HG03103 (cell line): ENCODE data around the gene SMAGP.
"Not testable (repeated sequence)": the region's sequence is repeated elsewhere in the genome, so short reads cannot be mapped to it uniquely, and the experiment has no call there.

Source experiments
- ATAC-seq: cut with Tn5 transposase; IDR thresholded peaks from one replicate; pipeline ENCODE4 v1.9.1; 2021; ENCODE audit warnings: low read depth; ENCODE audit not compliant: unreplicated experiment

SMAGP gene

DNA sequence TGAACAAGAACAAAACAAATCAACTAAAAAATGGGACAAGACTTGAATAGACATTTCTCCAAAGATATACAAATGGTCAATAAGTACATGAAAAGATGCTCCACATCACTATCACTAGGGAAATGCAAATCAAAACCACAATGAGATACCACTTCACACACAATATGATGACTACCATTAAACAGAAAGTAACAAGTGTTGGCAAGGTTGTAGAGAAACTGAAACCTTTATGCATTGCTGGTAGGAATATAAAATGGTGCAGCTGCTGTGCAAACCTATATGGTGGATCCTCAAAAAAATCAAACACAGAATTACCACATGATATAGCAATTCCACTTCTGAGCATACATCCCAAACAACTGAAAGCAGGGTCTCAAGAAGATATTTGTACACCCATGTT is 5.2 kb downstream of the SMAGP start:
- no peak for ATAC-seq

DNA sequence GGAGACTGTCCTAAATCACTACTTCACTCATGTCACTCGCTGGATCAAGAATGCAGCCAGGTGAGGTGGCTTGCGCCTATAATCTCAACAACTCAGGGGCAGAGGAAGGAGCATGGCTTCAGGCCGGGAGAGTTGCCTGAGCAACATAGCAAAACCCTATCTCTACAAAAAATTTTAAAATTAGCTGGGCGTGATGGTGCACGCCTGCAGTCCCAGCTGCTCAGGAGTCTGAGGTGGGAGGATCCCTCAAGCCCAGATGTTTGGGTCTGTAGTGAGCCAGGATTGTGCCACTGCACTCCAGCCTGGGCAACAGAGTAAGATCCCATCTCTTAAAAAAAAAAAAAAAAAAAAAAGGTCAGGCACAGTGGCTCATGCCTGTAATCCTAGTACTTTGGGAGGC is 5.9 kb downstream of the SMAGP start:
- ATAC-seq = no peak

DNA sequence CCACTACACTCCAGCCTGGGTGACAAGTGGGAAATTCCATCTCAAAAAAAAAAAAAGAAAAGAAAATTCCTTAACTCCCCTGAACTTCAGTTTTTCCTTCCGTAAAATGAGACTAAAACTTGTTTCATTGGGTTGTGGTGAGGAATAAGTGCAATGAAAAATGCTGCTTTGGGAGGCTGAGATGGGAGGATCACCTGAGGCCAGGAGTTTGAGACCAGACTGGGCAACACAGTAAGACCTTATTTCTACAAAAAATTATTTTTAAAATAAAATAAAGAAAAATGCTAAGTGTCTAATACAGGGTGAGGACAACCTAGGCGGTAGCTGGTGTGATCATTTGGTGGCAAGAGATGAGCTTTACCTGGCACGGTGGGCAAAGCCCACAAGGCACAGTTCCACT is 6.9 kb downstream of the SMAGP start:
- no peak for ATAC-seq

DNA sequence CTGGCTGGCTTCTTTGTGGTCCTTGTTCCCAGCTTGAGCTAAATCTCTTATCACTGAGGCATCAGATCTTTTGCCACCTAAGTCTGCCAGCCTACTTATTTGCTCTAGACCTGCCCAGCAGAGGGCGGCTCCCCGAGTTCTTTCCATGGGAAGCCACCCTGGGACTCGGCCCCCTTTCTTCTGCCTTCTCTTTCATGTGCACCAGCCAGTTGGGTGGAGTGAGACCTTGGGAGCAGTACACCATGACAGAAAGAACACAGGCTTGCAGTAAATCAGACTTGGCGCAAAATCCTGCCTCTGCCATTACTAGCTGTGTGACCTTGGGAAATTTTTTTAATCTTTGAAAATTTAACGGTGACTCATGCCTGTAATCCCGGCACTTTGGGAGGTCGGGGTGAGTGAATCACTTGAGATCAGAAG is 7.4 kb downstream of the SMAGP start:
- ATAC-seq = no peak

DNA sequence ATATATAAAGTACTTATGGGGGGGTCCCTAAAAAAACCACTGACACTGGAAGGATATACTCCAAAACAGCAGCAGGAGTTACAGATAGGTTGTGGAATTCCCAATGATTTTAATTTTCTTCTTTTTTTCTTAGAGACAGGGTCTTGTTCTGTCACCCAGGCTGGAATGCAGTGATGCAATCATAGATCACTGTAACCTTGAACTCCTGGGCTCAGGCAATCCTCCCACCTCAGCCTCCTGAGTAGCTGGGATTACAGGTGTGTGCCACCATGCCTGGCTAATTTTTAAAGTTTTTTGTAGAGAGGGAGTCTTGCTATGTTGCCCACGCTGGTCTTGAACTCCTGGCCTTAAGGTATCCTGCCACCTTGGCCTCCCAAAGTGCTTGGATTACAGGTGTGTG is 10.6 kb downstream of the SMAGP start:
- ATAC-seq = not testable (repeated sequence)

DNA sequence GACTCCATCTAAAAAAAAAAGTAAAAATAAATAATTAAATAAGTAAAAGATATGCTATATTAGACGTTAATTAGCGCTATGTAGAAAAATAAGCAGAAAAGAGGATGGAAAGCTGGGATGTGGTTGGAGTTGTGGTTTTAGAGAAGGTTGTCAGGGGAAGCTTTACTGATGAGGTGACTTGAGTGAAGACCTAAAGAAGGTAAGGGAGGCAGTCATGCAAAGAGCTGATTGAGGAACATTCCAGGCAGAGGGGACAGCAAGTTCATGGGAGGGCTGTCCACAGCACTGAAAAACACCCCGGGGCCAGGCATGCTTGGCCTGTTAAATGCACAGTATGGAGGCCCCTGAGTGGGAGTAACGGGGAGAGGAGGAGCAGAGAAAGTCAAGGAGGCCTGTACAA is 15.7 kb downstream of the SMAGP start:
- ATAC-seq = no peak

DNA sequence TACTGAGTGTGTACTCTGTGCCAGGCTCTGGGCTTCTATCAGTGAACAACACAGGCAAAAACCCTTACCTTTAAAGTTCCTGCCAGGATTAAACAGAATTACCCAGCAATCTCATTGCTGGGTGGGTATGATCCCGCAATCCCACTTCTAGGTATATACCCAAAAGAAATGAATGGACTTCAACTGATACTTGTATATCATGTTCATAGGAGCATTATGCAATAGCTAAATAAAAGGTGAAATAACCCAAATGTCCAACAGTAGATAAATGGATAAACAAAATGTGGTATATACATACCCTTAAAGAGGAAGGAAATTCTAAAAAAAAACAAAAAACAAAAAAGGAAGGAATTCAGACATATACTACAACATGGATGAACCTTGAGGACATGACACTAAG is 16.9 kb downstream of the SMAGP start:
- no peak for ATAC-seq

DNA sequence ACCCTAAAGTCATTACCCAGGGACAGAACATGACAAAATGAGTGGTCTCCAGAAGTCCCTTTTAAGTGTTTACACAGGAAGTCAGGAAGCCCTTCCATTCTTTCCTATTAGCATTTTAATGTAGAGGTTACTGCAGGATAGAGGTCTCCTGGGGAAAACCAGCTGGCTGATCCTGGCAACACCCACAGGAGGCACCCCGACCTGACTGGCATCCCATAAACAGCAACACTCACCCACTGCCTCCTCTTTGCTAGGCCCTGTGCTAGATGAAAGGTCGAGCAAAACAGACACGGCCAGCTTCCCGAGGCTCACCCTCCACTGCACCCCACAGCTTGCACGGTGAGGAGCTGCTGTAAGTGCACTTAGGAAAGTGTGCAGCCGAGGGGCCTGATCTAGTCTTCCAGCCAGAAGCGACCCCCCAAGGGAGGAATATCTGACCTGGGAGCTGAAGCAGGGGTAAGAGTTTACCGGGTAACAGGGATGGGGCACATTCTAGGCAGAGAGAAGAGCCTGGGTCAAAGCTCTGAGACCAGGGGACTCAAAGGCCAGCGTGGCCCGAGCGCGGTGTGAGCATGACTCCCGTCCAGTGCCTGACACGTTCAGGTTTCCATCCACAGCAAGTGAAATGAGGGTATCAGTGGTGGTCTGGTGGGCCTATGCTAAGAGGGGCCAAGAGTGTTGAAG is 22.6 kb downstream of the SMAGP start:
- no peak for ATAC-seq

DNA sequence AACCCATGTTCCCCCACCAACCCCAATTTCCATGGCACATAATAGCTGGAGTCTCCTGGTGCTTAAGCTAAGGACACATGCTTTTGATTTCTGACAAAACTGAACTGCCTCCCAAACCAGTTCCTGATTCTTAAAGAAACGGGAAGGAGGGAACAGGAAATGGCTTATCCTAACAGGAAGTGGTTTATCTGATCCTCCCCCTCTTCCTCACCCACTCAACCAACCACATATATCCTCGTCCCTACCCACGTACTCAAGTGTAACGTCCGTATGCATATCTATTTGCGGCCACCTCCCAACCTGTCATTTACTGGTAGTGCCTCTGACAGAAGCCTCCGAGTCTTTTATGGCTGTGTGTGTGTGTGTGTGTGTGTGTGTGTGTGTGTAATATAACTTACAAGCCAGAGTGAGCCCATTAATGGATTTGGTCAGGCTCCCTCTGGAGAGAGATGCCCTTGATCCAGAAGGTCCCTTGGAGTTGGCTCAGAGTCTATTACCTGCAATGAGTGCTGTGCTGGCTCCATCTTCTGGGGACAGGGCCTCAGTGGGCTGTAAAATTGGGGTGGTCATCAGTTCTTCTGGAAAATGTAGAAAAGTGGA is 23.9 kb downstream of the SMAGP start:
- ATAC-seq = no peak

DNA sequence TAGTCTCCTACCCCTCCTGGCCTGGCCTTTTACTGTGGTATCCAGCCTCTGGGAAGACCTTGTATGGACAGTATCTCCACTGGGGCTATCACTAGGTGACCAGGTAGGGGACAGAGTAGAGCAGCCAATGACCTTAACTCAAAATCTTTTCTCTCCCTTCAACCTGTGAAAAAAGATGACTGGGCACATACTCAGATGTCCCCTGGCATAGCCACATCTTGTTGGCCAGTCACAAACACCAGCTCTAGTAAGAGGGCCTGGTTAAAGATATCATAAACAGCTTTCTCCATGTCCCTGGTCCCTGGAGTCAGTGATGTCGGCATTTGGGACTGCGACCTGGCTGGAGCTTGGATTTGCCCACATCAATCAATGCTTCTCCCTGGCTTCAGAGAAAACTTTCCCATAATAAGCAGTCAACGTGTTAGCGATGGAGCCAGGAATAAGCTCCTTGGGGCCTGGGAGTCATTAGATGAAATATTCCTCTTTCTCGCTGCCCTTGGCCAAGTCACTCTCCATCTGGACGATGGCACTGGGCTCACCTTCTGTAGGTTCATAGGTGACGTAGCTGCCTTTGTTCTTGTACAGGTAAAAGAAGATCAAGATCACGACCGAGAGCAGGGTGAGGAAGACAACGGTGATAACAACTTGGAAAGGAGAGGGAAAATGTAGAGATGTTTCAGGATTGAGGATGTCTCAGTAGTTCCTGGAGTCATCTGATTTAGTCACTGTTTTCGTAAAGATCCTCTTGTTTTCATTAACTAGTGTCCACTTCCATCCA is 24.6 kb downstream of the SMAGP start:
- no peak for ATAC-seq

DNA sequence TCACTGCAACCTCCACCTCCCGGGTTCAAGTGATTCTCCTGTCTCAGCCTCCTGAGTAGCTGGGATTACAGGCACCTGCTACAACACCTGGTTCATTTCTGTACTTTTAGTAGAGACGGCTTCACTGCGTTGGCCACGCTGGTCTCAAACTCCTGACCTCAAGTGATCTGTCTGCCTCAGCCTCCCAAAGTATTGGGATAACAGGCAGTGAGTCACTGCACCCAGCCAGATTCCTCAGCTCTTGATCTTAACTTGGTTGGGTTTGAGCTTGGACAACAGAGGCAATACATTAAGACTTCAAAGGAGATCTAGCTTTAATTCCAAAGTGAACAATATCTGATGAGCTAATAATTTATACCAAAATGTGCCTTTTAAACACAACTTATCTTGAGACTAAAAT is 25.9 kb downstream of the SMAGP start:
- no peak for ATAC-seq

DNA sequence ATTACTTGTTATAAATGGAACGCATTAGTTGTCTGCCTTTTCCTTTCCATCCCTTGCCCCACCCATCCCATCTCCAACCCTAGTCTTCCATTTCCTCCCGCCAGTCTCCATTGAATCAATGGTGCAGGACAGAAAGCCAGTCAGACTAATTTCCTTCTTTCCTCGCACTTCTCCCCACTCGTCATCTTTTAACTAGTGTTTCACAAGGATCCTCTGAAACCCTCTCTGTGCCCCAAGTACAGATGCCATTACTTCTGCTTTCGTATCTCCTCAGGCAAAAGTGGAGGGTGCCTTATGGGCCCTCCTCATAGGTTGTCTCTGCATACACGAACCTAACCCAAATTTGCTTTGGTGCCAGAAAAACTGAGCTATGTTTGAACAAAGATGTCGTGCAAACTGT is 27.3 kb downstream of the SMAGP start:
- ATAC-seq = no peak

DNA sequence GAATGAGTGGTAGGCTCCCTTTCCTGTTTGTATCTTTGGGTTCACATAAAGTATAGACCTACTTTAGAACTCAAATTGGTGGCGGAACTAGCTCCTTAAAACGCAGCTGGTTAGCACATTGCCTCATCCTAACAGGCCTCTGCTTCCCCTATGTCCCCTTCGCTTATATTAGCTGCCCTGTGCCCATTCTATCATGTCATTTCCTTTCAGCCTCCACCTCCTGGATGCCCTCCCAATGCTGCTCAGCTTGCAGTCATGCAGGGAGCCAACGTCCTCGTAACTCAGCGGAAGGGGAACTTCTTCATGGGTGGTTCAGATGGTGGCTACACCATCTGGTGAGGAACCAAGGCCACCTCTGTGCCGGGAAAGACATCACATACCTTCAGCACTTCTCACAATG is 28.1 kb downstream of the SMAGP start:
- no peak for ATAC-seq

DNA sequence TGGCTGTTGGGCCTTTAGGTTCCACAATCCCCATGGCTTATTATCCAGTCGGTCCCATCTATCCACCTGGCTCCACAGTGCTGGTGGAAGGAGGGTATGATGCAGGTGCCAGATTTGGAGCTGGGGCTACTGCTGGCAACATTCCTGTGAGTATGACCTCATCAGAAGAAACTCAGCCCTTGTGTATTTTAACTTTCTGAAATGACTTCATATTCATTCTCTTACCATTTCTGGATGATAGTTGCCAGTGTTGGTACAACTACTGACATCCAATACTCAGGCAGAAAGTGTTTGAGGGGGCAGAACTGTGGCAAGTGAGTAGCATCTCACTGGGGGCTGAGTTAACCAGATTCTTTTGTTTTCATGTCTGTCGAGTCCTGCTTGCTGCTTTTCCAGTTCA is 29.2 kb downstream of the SMAGP start:
- no peak for ATAC-seq

DNA sequence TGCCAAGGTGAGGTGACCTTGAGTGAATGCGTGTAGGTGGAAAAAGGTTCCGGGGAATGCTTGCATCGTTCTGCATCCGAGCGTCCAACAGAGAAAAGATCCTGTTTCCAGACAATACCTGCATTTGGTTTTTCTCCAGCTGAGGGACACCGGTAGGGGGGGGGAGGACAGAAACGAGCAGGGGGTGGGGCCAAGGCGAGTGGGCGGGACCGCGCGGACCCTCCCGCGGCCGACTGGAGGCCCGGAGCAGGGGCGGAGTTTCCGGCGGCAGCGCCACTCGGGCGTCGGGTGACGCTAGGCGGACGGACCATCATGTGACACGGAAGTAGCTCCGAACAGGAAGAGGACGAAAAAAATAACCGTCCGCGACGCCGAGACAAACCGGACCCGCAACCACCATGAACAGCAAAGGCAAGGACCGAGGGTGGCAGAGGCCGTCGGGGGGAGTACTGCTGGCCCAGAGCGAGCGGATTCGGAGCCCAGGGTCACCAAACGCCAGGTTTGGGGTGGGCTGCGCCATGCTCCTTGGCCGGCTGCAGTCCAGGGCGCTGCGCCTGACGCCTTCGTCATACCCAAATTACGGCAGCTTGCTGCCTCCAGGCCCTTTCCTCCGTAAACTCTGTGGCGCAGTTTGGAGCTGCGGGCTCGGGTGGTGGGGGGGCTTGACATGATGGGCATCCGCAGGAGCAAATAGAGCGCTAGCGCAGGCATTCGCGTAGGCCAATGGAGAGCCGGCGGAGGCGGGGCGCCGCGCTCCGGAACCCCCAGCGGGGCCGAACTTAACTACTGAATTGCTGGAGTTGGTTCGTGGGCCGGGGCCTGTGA is 31.5 kb downstream of the SMAGP start, which contains the start of gene DAZAP2:
DAZAP2 (plus strand) TSS at position 317 of the 825 bp plus-strand sequence; CDS start at position 399, 82 bp downstream.
- ATAC-seq = peak; percentile 90

DNA sequence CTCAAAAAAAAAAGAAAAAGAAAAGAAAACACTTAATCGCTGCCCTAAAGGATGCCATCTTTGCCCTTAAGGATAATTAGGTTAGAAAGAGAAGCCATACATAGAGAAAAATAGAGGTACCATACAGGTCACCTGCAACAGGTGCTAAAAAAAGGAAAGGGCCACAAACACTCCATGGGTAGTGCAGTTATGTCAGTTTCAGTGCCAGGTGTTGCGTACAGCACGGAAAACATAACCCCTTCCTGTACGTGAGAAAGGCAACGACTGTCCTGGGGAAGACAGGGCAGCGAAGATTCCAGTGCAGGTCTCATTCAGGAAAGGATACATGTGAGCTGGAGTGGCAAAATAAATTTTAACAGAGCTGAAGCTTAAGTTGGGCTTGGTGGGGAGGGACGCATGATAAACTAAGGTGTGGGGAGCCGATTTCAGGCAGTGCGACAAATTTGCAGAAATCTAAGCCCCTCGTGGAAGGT is 32.1 kb downstream of the SMAGP start:
- no peak for ATAC-seq

DNA sequence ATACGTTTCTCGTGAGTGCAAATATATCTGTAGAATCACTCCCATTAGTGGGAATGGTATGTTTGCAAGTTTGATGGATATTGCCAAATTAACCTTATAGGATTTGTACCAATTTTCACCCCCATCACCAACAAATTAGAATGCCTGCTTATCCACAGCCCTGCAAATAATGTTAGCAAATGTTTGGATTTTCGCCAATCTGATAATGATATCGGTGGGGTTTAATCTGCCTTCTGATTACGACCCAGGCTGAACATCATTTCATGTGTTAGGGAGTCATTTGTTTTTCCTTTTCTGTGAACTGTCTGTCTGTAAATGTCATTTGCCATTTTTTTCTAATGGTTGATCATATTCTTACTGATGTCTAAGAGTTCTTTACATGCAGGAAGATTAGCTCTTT is 35.7 kb downstream of the SMAGP start:
- no peak for ATAC-seq

DNA sequence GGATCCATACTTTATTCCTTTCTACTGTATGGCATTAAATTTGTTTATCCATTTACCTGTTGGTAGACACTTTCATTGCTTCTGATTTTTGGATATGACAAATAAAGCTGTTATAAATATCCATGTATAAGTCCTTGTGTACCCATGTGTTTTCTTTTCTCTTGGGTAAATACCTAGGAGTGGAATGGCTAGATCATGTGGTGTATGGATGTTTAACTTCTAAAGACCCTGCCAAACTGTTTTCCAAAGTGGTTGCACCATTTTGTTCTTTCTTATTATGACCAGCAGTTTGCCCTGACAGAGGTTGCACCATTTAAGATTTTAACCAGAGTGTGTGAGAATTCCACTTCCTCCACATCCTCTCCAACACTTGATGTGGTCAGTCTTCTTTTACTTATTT is 37.6 kb downstream of the SMAGP start:
- ATAC-seq = no peak

DNA sequence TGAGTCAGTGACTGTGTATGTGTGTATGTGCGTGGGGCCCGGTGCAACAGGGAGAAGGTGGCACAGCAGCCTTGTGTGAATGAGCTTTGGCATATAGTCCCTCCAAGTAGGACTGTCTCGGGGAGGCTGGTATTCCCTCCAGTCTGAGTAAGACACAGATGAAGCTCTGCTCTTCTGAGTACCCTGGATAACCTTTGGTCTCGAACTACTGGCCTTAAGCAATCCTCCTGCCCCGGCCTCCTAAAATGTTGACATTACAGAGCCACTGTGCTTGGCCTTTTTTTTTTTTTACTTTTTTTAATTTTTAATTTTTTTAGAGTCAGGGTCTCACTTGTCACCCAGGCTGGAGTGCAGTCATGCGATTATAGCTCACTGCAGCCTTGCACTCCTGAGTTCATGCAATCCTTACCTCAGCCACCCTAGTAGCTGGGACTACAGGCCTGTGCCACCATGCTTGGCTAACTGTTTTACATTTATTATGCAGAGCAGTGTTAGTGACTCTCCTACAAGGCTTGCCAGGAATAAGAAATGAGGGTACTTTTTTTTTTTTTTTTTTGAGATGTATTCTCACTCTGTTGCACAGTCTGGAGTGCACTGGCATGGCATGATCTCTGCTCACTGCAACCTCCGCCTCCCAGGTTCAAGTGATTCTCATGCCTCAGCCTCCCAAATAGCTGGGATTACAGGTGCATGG is 41.0 kb downstream of the SMAGP start:
- ATAC-seq = no peak

DNA sequence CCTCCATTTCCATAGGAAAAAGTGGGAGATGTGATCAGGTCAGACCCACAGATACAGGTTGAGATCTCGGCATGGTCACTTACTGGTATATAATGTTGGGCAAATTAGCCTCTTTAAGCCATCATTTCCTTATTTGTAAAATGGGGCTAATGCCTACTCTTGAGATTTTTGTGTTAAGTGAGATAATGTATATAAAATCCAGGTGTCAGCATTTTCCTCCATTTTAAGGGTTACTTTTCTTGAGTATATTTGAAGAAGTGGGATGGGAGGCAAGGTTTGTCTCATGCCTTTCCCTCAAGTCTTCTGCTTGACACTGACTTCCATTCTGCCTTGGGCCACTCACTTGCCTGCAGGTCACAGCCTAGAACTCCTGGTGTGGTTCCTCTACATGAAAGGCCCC is 42.3 kb downstream of the SMAGP start:
- ATAC-seq = no peak
